HCT116 (cell line): ENCODE measurements around the gene ECT2. TPM values are rescaled to one million over a fixed set of nuclear protein-coding genes. Genes with fewer than 3 reads are reported as not detected.

Experiments used
- ATAC-seq: fragments of 200-7000 bp; cut with Tn5 transposase; 2 replicates; pipeline ENCODE4 v1.9.1; 2020; ENCODE audit warnings: mild to moderate bottlenecking, moderate library complexity
- Bru-seq: library from RNA; stranded (reverse); fragments of 400-500 nt; gene quantifications from one replicate; lab custom pipeline; 2021; lab: Mats Ljungman, UMichigan
- BruChase-seq, 2 experiments: library from RNA; stranded (reverse); fragments of 400-500 nt; gene quantifications; one replicate each; lab custom pipeline; 2021; lab: Mats Ljungman, UMichigan
- BruUV-seq: library from RNA; stranded (reverse); fragments of 400-500 nt; replicated peaks from 2 replicates; lab custom pipeline; 2021; lab: Mats Ljungman, UMichigan
- CTCF ChIA-PET: fragments of 300-600 bp; sonication (Branson Sonifier 250); formaldehyde crosslinking; loops from one replicate; lab custom pipeline; 2021; ENCODE audit warnings: antibody characterized with exemption; lab: Charles Lee
- POLR2A ChIA-PET: fragments of 300-600, 350-600 bp; sonication (Branson Sonifier 250); formaldehyde crosslinking; loops from one replicate; lab custom pipeline; 2021; ENCODE audit warnings: antibody characterized with exemption; lab: Charles Lee
- RAD21 ChIA-PET, 2 experiments: fragments of 300-600 bp; sonication (Branson Sonifier 250); formaldehyde crosslinking; loops; one replicate each; lab custom pipeline; 2023; ENCODE audit warnings: low total read pairs in 2 of 2; ENCODE audit not compliant: uncharacterized antibody in 2 of 2, unreplicated experiment in 2 of 2, low non-redundant PET in 1 of 2; lab: Charles Lee
- DNase-seq: peaks from one replicate; pipeline ENCODE4 v3.0.0-alpha.2; 2010; ENCODE audit warnings: low read depth, low spot score
- H2AFZ ChIP-seq: fragments of 200-600 bp; shearing (Covaris generic), sonication (generic); 2 replicates; pipeline ENCODE4 v1.6.1; 2017; ENCODE audit warnings: low read depth, mixed run types, mixed read lengths, antibody characterized with exemption, low read length; ENCODE audit not compliant: poor library complexity, severe bottlenecking
- H3K27ac ChIP-seq: 2 replicates; pipeline ENCODE4 v1.5.1; 2012; ENCODE audit warnings: low read depth, low read length
- H3K27me3 ChIP-seq: fragments of 200-600 bp; sonication (generic); 2 replicates; pipeline ENCODE4 v1.6.1; 2016; ENCODE audit warnings: mixed run types, low read length, mixed read lengths; ENCODE audit not compliant: insufficient read depth
- H3K36me3 ChIP-seq, 2 experiments: fragments of 200-500 bp in 1 of 2; fragments of 200-600 bp in 1 of 2; sonication (Bioruptor generic) in 1 of 2; sonication (generic) in 1 of 2; 2 replicates each; pipeline versions ENCODE4 v1.5.1 to v1.6.1; 2014 to 2016; ENCODE audit warnings: low read length in 2 of 2, inconsistent platforms in 1 of 2, mixed read lengths in 1 of 2, mixed run types in 1 of 2; ENCODE audit not compliant: insufficient read depth in 2 of 2, control insufficient read depth in 1 of 2
- H3K4me1 ChIP-seq, 2 experiments: fragments of 200-600 bp in 1 of 2; sonication (generic) in 1 of 2; 2 replicates each; pipeline versions ENCODE4 v1.5.1 to v1.6.1; 2012 to 2017; ENCODE audit warnings: low read length in 2 of 2, inconsistent platforms in 1 of 2, mild to moderate bottlenecking in 1 of 2, mixed read lengths in 1 of 2, mixed run types in 1 of 2, moderate library complexity in 1 of 2; ENCODE audit not compliant: insufficient read depth in 2 of 2, control insufficient read depth in 1 of 2
- H3K4me2 ChIP-seq: fragments of 200-600 bp; sonication (generic); 2 replicates; pipeline ENCODE4 v1.6.1; 2017; ENCODE audit warnings: mixed run types, low read length, mixed read lengths
- H3K4me3 ChIP-seq, 2 experiments: fragments of 200-600 bp in 1 of 2; sonication (generic) in 1 of 2; replicated peaks in 1 of 2; 2 replicates each; pipeline ENCODE4 v1.5.1; 2011 to 2016; ENCODE audit warnings: low read length in 2 of 2, control low read depth in 1 of 2, low read depth in 1 of 2, mild to moderate bottlenecking in 1 of 2, mixed read lengths in 1 of 2, mixed run types in 1 of 2
- H3K79me2 ChIP-seq: fragments of 200-600 bp; sonication (generic); 2 replicates; pipeline ENCODE4 v1.6.1; 2017; ENCODE audit warnings: mild to moderate bottlenecking, mixed run types, low read length, moderate library complexity, mixed read lengths; ENCODE audit not compliant: insufficient read depth
- H3K9ac ChIP-seq: fragments of 200-600 bp; sonication (generic); 2 replicates; pipeline ENCODE4 v1.6.1; 2016; ENCODE audit warnings: low read length, mixed read lengths
- H3K9me2 ChIP-seq: fragments of 200-600 bp; sonication (generic), shearing (Covaris generic); 2 replicates; pipeline ENCODE4 v1.6.1; 2017; ENCODE audit warnings: mixed run types, mild to moderate bottlenecking, moderate library complexity; ENCODE audit not compliant: insufficient read depth
- H3K9me3 ChIP-seq, 2 experiments: fragments of 200-500 bp in 1 of 2; fragments of 200-600 bp in 1 of 2; sonication (Bioruptor generic) in 1 of 2; sonication (generic) in 1 of 2; 2 replicates each; pipeline ENCODE4 v1.6.1; 2014 to 2017; ENCODE audit warnings: low read length in 2 of 2, mixed read lengths in 2 of 2, inconsistent platforms in 1 of 2, low read depth in 1 of 2, mild to moderate bottlenecking in 1 of 2, mixed run types in 1 of 2, moderate library complexity in 1 of 2; ENCODE audit not compliant: control insufficient read depth in 1 of 2, insufficient read depth in 1 of 2
- H4K20me1 ChIP-seq: fragments of 200-600 bp; sonication (generic), shearing (Covaris generic); 2 replicates; pipeline ENCODE4 v1.6.1; 2017; ENCODE audit warnings: mixed run types, mild to moderate bottlenecking, moderate library complexity; ENCODE audit not compliant: insufficient read depth
- CBX3 ChIP-seq: IDR thresholded peaks from 2 replicates; pipeline ENCODE4 v1.6.1; 2012; ENCODE audit warnings: low read depth
- CTCF ChIP-seq, 3 experiments: fragments of 200-600 bp in 1 of 3; sonication (generic) in 1 of 3; IDR thresholded peaks in 2 of 3; conservative IDR thresholded peaks in 1 of 3; 2 replicates each; pipeline ENCODE4 v1.5.1; 2012 to 2017; ENCODE audit warnings: low read depth in 2 of 3, low read length in 2 of 3, antibody characterized with exemption in 1 of 3, borderline replicate concordance in 1 of 3, control low read depth in 1 of 3, mild to moderate bottlenecking in 1 of 3, mixed read lengths in 1 of 3, mixed run types in 1 of 3, moderate library complexity in 1 of 3; ENCODE audit not compliant: insufficient read depth in 1 of 3
- EGR1 ChIP-seq: IDR thresholded peaks from 2 replicates; pipeline ENCODE4 v1.6.1; 2012; ENCODE audit warnings: low read depth
- MAX ChIP-seq: IDR thresholded peaks from 2 replicates; pipeline ENCODE4 v1.6.1; 2012
- POLR2A ChIP-seq: IDR thresholded peaks from 2 replicates; pipeline ENCODE4 v1.7.0; 2011; ENCODE audit warnings: borderline replicate concordance; ENCODE audit not compliant: insufficient read depth, insufficient read length; ENCODE audit errors: extremely low read depth
- POLR2AphosphoS5 ChIP-seq: IDR thresholded peaks from 2 replicates; pipeline ENCODE4 v1.6.1; 2011; ENCODE audit warnings: mild to moderate bottlenecking, low read depth, low read length, moderate library complexity
- RAD21 ChIP-seq: IDR thresholded peaks from 2 replicates; pipeline ENCODE4 v1.6.1; 2012; ENCODE audit warnings: low read depth, mild to moderate bottlenecking
- REST ChIP-seq: IDR thresholded peaks from 2 replicates; pipeline ENCODE4 v1.6.1; 2012; ENCODE audit warnings: low read depth
- SIN3A ChIP-seq: IDR thresholded peaks from 2 replicates; pipeline ENCODE4 v1.6.1; 2012; ENCODE audit warnings: low read depth
- SP1 ChIP-seq: IDR thresholded peaks from 2 replicates; pipeline ENCODE4 v1.6.1; 2012; ENCODE audit warnings: low read depth
- SRF ChIP-seq: IDR thresholded peaks from 2 replicates; pipeline ENCODE4 v1.6.1; 2012; ENCODE audit warnings: low read depth
- YY1 ChIP-seq: IDR thresholded peaks from 2 replicates; pipeline ENCODE4 v1.6.1; 2011; ENCODE audit warnings: low read length, low read depth, moderate library complexity, mild to moderate bottlenecking; ENCODE audit not compliant: insufficient replicate concordance; ENCODE audit errors: extremely low read depth
- ZBTB33 ChIP-seq: IDR thresholded peaks from 2 replicates; pipeline ENCODE4 v1.6.1; 2011; ENCODE audit warnings: mild to moderate bottlenecking, low read length, moderate library complexity; ENCODE audit not compliant: insufficient replicate concordance; ENCODE audit errors: extremely low read depth
- ZFX ChIP-seq: fragments of 450-650 bp; IDR thresholded peaks from 2 replicates; pipeline ENCODE4 v1.6.1; 2017
- intact Hi-C: fragments of 100-400 bp; cut with micrococcal nuclease; formaldehyde crosslinking; loops from 2 replicates; pipeline ENCODE4 v1.10.0; 2022
- long read RNA-seq: library from polyadenylated mRNA; unstranded; transcript quantifications from one replicate; pipeline ENCODE4 v2.0.0, GENCODE V29; 2021; ENCODE audit not compliant: unreplicated experiment
- polyA plus RNA-seq: library from polyadenylated mRNA; unstranded; fragments of >200 nt; gene quantifications from 2 replicates; pipeline ENCODE4 v1.2.1, GENCODE V29; 2012; ENCODE audit warnings: missing spikeins
- total RNA-seq: library from RNA; stranded (reverse); gene quantifications from one replicate; pipeline ENCODE4 v1.2.1, GENCODE V29; 2021; ENCODE audit not compliant: unreplicated experiment

Gene ECT2
- 95.6 TPM for total RNA-seq
- polyA plus RNA-seq, result 20.8 and 31.4 TPM in 2 replicates
- Bru-seq, nascent RNA, result percentile 95 among the genes with signal in this experiment
- BruChase-seq, experiment 1, labeled RNA remaining after a 6-hour chase, result percentile 90 among the genes with signal in this experiment
- BruChase-seq, experiment 2, labeled RNA remaining after a 2-hour chase, result percentile 90 among the genes with signal in this experiment
- long read RNA-seq, full-length matches to known transcripts, result 6 of 34 reads
- long read RNA-seq, partial matches to known transcripts, result 21 of 34 reads
- long read RNA-seq, other reads (novel, unspliced or antisense), result 7 of 34 reads

GRCh38 chr3:172750368-172751174 lies at the start of gene ECT2:
TSS of gene ECT2 (plus strand) at chr3:172750726. CDS start at chr3:172754531, 3,805 bp downstream.
- peak; percentile 100 for DNase-seq
- Histone ChIP-seq H3K36me3 (peaks cover 3 to 20% of the 10 kb centered on the region in 2 experiments; a peak in 2 of 4 replicates), H3K9me2 (no peaks in the 10 kb centered on the region), H3K9me3 (no peaks in the 10 kb centered on the region), H3K9ac (peak within 1 kb of the TSS; percentile 96)
- RAD21 ChIA-PET, result no interaction called here
- TF ChIP-seq EGR1, result no peak
- peak; percentile 46 to 64 (median 62); a peak in 5 of 6 replicates for TF ChIP-seq CTCF (IDR thresholded peaks at IDR 0.05 in 2 of 3, conservative IDR thresholded peaks at IDR 0.05 in 1 of 3; ENCODE audit: borderline replicate concordance in 1 of 3, insufficient read depth in 1 of 3, low read depth in 2 of 3, low read length in 2 of 3)
- peak; percentile 33; the same call in 1 of the 2 replicates for TF ChIP-seq ZFX
- no peak for TF ChIP-seq REST
- no peak for TF ChIP-seq ZBTB33
- peak; percentile 64 for TF ChIP-seq YY1
- peak; percentile 36; the same call in 1 of the 2 replicates for TF ChIP-seq SIN3A
- peak; percentile 93 for TF ChIP-seq SP1
- TF ChIP-seq POLR2A, result no peak
- TF ChIP-seq MAX, result peak; percentile 85
- TF ChIP-seq POLR2AphosphoS5, result peak; percentile 80
- TF ChIP-seq CBX3, result peak; percentile 81; the same call in 1 of the 2 replicates
- peak; percentile 52 for TF ChIP-seq RAD21
- TF ChIP-seq SRF, result peak; percentile 71; the same call in 1 of the 2 replicates
- TF ChIP-seq, all 23 proteins: peak for 10
- peaks cover 49% of the 10 kb centered on the region for H3K79me2 ChIP-seq
- BruUV-seq, result TSS peak; percentile 63
- intact Hi-C loops, result loop anchor here (2.0 kb wide), 1 partner anchor 76 kb away; no protein-coding TSS in a partner anchor
- no peaks in the 10 kb centered on the region; the same call in 1 of the 2 replicates for H4K20me1 ChIP-seq
- POLR2A ChIA-PET, result interaction anchor here (0.6 to 2.1 kb wide), 6 partner anchors 10 to 78 kb away, joined by 3 to 5 read pairs (median 4); no protein-coding TSS in a partner anchor
- peak within 1 kb of the TSS; percentile 68 for H3K4me2 ChIP-seq
- peak within 1 kb of the TSS; percentile 71 for H3K27ac ChIP-seq
- CTCF ChIA-PET, result interaction anchor here (0.8 to 2.3 kb wide), 4 partner anchors 20 to 289 kb away, joined by 3 to 11 read pairs (median 4); no protein-coding TSS in a partner anchor
- ATAC-seq, result peak; percentile 96
- H2AFZ ChIP-seq, result peak within 1 kb of the TSS; percentile 0
- H3K27me3 ChIP-seq, result no peaks in the 10 kb centered on the region
- peaks cover 21 to 49% of the 10 kb centered on the region in 2 experiments for H3K4me1 ChIP-seq
- peak within 1 kb of the TSS; percentile 83 to 92 for H3K4me3 ChIP-seq
